Mesenchymal stem cell (in vitro differentiated cells and primary cell): ENCODE measurements around the gene LTK.
A peak's percentile ranks its signal among the peaks of the same experiment; 100 is the strongest.

Source experiments
- DNase-seq: peaks from one replicate; pipeline ENCODE4 v3.0.0-alpha.2; 2013
- H2AFZ ChIP-seq: one replicate; pipeline ENCODE4 v1.6.1; 2013; ENCODE audit warnings: low read depth, mild to moderate bottlenecking, control low read depth, inconsistent platforms, low read length, moderate library complexity
- H2AK5ac ChIP-seq: 2 replicates; pipeline ENCODE4 v1.6.1; 2013; ENCODE audit warnings: low read length, moderate library complexity, mild to moderate bottlenecking, inconsistent platforms; ENCODE audit not compliant: severe bottlenecking
- H2BK120ac ChIP-seq: one replicate; pipeline ENCODE4 v1.6.1; 2013; ENCODE audit warnings: low read depth, mild to moderate bottlenecking, inconsistent platforms, low read length, moderate library complexity
- H2BK12ac ChIP-seq, 2 experiments: one replicate each; pipeline ENCODE4 v1.6.1; 2013; ENCODE audit warnings: inconsistent platforms in 2 of 2, low read length in 2 of 2, mild to moderate bottlenecking in 2 of 2, moderate library complexity in 2 of 2, control low read depth in 1 of 2
- H2BK15ac ChIP-seq: one replicate; pipeline ENCODE4 v1.6.1; 2013; ENCODE audit warnings: mild to moderate bottlenecking, low read depth, inconsistent platforms; ENCODE audit not compliant: poor library complexity, severe bottlenecking
- H2BK5ac ChIP-seq: 2 replicates; pipeline ENCODE4 v1.6.1; 2013; ENCODE audit warnings: low read depth, mild to moderate bottlenecking, low read length, control low read depth, inconsistent platforms; ENCODE audit not compliant: poor library complexity, severe bottlenecking
- H3K14ac ChIP-seq, 2 experiments: one replicate each; pipeline ENCODE4 v1.6.1; 2013; ENCODE audit warnings: inconsistent platforms in 2 of 2, low read length in 2 of 2, control low read depth in 1 of 2, mild to moderate bottlenecking in 1 of 2, moderate library complexity in 1 of 2
- H3K18ac ChIP-seq, 2 experiments: one replicate each; pipeline ENCODE4 v1.6.1; 2013; ENCODE audit warnings: inconsistent platforms in 2 of 2, low read length in 2 of 2, control low read depth in 1 of 2, low read depth in 1 of 2, mild to moderate bottlenecking in 1 of 2
- H3K23ac ChIP-seq, 2 experiments: one replicate each; pipeline ENCODE4 v1.6.1; 2013; ENCODE audit warnings: inconsistent platforms in 2 of 2, low read length in 2 of 2, mild to moderate bottlenecking in 2 of 2, moderate library complexity in 2 of 2, control low read depth in 1 of 2
- H3K27ac ChIP-seq: 2 replicates; pipeline ENCODE4 v1.5.1; 2013; ENCODE audit warnings: mild to moderate bottlenecking, moderate library complexity, low read length, control low read depth, inconsistent platforms; ENCODE audit not compliant: poor library complexity, severe bottlenecking
- H3K27me3 ChIP-seq, 2 experiments: 2 replicates each; pipeline versions ENCODE4 v1.6.1 to v1.7.0; 2013; ENCODE audit warnings: low read length in 2 of 2, mild to moderate bottlenecking in 2 of 2, moderate library complexity in 2 of 2, control low read depth in 1 of 2, inconsistent platforms in 1 of 2; ENCODE audit not compliant: control insufficient read depth in 1 of 2, insufficient read depth in 1 of 2
- H3K36me3 ChIP-seq, 2 experiments: 2 replicates each; pipeline versions ENCODE4 v1.6.1 to v1.7.0; 2013; ENCODE audit warnings: low read length in 2 of 2, control low read depth in 1 of 2, inconsistent platforms in 1 of 2, low read depth in 1 of 2, mild to moderate bottlenecking in 1 of 2; ENCODE audit not compliant: insufficient read depth in 2 of 2, control insufficient read depth in 1 of 2
- H3K4ac ChIP-seq, 2 experiments: one replicate each; pipeline ENCODE4 v1.6.1; 2013; ENCODE audit warnings: inconsistent platforms in 2 of 2, low read length in 2 of 2, mild to moderate bottlenecking in 2 of 2, moderate library complexity in 2 of 2, control low read depth in 1 of 2, low read depth in 1 of 2
- H3K4me1 ChIP-seq: 2 replicates; pipeline ENCODE4 v1.6.1; 2013; ENCODE audit warnings: low read depth, low read length, control low read depth; ENCODE audit not compliant: control insufficient read depth, insufficient read depth
- H3K4me2 ChIP-seq: 2 replicates; pipeline ENCODE4 v1.6.1; 2013; ENCODE audit warnings: low read length, mild to moderate bottlenecking, inconsistent platforms; ENCODE audit not compliant: poor library complexity, severe bottlenecking
- H3K4me3 ChIP-seq, 2 experiments: 2 replicates each; pipeline versions ENCODE4 v1.5.1 to v1.7.0; 2013; ENCODE audit warnings: low read length in 2 of 2, mild to moderate bottlenecking in 2 of 2, control low read depth in 1 of 2, low read depth in 1 of 2; ENCODE audit not compliant: insufficient read depth in 1 of 2
- H3K79me1 ChIP-seq: replicated peaks from 2 replicates; pipeline ENCODE4 v1.6.1; 2013; ENCODE audit warnings: mild to moderate bottlenecking, control low read depth, low read length, inconsistent platforms; ENCODE audit not compliant: poor library complexity, severe bottlenecking
- H3K9ac ChIP-seq: 2 replicates; pipeline ENCODE4 v1.7.0; 2013; ENCODE audit warnings: mild to moderate bottlenecking, low read length, moderate library complexity
- H3K9me3 ChIP-seq: 2 replicates; pipeline ENCODE4 v1.7.0; 2013; ENCODE audit warnings: mild to moderate bottlenecking, low read length; ENCODE audit not compliant: control insufficient read depth
- H4K8ac ChIP-seq: one replicate; pipeline ENCODE4 v1.6.1; 2013; ENCODE audit warnings: inconsistent platforms, mild to moderate bottlenecking, low read length, moderate library complexity
- H4K91ac ChIP-seq: one replicate; pipeline ENCODE4 v1.6.1; 2013; ENCODE audit warnings: mild to moderate bottlenecking, low read length, inconsistent platforms
- WGBS: methylation state at CpG from one replicate; pipeline ENCODE4 v1.1.7; 2013; ENCODE audit warnings: mixed read lengths; 5-methylcytosine and 5-hydroxymethylcytosine counted together

LTK gene

DNA sequence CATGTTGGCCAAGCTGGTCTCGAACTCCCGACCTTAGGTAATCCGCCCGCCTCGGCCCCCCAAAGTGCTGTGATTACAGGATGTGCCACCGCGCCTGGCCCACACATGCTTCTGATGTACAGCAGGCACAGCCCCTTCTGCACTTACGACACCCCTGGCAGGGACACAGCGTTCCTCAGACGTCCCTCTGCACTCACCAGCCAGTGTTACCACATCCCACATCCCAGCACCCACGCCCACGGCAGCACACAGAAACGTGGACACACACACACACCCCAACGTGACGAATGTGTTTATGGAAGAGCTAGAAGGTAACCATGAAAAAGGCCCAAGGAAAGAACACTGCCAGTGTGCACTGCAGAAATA, 31.0 kb upstream of the LTK start:
- peaks cover 12% of the 10 kb centered on the region for H3K79me1 ChIP-seq
- no peak overlapping the region for H2BK5ac ChIP-seq
- no peak overlapping the region for H3K14ac ChIP-seq
- no peak overlapping the region for H2BK15ac ChIP-seq
- peak overlapping the region; percentile 4 for H4K8ac ChIP-seq
- H3K27me3 ChIP-seq: no peaks in the 10 kb centered on the region
- no peak overlapping the region for H3K27ac ChIP-seq
- H3K36me3 ChIP-seq: peaks cover 0 to 2% of the 10 kb centered on the region in 2 experiments
- H4K91ac ChIP-seq: no peak overlapping the region
- H3K23ac ChIP-seq: no peak overlapping the region
- H3K4me1 ChIP-seq: peaks cover 2% of the 10 kb centered on the region
- H3K4me3 ChIP-seq: peak overlapping the region in 1 of 2 experiments; percentile 94
- H3K4ac ChIP-seq: peak overlapping the region in 1 of 2 experiments; percentile 16
- H2AFZ ChIP-seq: no peak overlapping the region
- 91% methylated on average over 12 of the region's 15 CpGs for WGBS
- no peak overlapping the region for H2BK120ac ChIP-seq
- no peak overlapping the region for H2BK12ac ChIP-seq
- H3K9ac ChIP-seq: peak overlapping the region; percentile 96
- no peak overlapping the region for H3K4me2 ChIP-seq
- DNase-seq: no peak
- peak overlapping the region in 1 of 2 experiments; percentile 15 for H3K18ac ChIP-seq
- no peaks in the 10 kb centered on the region for H3K9me3 ChIP-seq
- H2AK5ac ChIP-seq: no peak overlapping the region

DNA sequence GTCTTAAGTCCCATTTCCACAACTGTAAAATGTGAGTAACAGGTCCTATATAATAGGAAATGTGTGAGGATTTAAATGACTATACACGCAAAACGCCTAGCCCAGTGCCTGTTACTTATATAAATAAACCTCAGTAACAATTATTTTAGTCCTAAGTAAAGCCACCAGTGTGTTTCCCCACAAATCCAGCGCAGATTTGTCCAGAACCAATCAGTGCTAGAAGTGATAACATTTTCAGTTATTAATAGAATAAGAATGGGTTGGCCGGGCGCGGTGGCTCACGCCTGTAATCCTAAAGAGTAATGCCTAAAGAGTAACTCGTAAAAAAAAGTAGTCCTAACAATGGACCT, 29.9 kb upstream of the LTK start:
- WGBS: 3% methylated on average over 5 of the region's 8 CpGs

DNA sequence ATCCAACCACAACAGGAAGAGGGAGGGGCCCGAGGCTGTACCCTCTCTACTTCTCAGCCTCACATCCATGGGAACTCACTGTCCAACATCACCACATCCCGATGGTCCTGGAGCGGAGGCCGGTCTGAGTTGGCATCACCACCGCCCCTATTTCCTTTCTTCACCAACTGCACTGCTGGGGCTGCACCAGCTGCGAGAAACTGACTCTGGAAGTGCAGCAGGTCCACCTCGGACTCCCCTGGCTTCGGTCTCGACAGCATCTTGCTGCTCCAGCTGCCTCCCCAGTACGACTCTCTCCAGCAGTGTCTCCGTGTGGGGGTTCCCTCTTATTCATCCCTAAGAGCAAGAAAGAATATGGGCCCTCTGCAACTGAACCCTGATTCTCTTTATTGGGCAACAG, 23.2 kb upstream of the LTK start:
- no peaks in the 10 kb centered on the region for H3K27me3 ChIP-seq
- H3K4me1 ChIP-seq: no peaks in the 10 kb centered on the region
- H2BK5ac ChIP-seq: no peak overlapping the region
- H3K9ac ChIP-seq: no peak overlapping the region
- H3K4me3 ChIP-seq: no peak overlapping the region
- no peak overlapping the region for H3K27ac ChIP-seq
- H3K18ac ChIP-seq: no peak overlapping the region
- no peak overlapping the region for H2AFZ ChIP-seq
- H3K79me1 ChIP-seq: peaks cover 8% of the 10 kb centered on the region
- WGBS: 94% methylated on average over 11 of the region's 11 CpGs
- H4K8ac ChIP-seq: no peak overlapping the region
- H3K36me3 ChIP-seq: peaks cover 34 to 51% of the 10 kb centered on the region in 2 experiments
- H4K91ac ChIP-seq: no peak overlapping the region
- H2BK120ac ChIP-seq: no peak overlapping the region
- no peak for DNase-seq
- no peak overlapping the region for H2AK5ac ChIP-seq
- no peak overlapping the region for H3K4ac ChIP-seq
- no peak overlapping the region for H3K23ac ChIP-seq
- H3K4me2 ChIP-seq: no peak overlapping the region
- no peak overlapping the region for H2BK12ac ChIP-seq
- H3K14ac ChIP-seq: no peak overlapping the region
- no peak overlapping the region for H2BK15ac ChIP-seq
- no peaks in the 10 kb centered on the region for H3K9me3 ChIP-seq

More for the DNA sequence above, 29.9 kb upstream of the LTK start:
- no peak overlapping the region for H3K14ac ChIP-seq
- peak overlapping the region; percentile 78 to 94 for H3K4me3 ChIP-seq
- H3K27me3 ChIP-seq: no peaks in the 10 kb centered on the region
- peaks cover 0 to 2% of the 10 kb centered on the region in 2 experiments for H3K36me3 ChIP-seq
- H3K4me1 ChIP-seq: peaks cover 2% of the 10 kb centered on the region
- no peaks in the 10 kb centered on the region for H3K9me3 ChIP-seq
- no peak for DNase-seq
- H3K79me1 ChIP-seq: peaks cover 12% of the 10 kb centered on the region
- H3K4me2 ChIP-seq: peak overlapping the region; percentile 48
- no peak overlapping the region for H2BK12ac ChIP-seq
- no peak overlapping the region for H4K8ac ChIP-seq
- H3K27ac ChIP-seq: no peak overlapping the region
- no peak overlapping the region for H2AK5ac ChIP-seq
- H2BK15ac ChIP-seq: no peak overlapping the region
- H4K91ac ChIP-seq: no peak overlapping the region
- peak overlapping the region; percentile 96 for H3K9ac ChIP-seq
- no peak overlapping the region for H3K23ac ChIP-seq
- peak overlapping the region in 1 of 2 experiments; percentile 54 for H3K4ac ChIP-seq
- H3K18ac ChIP-seq: peak overlapping the region; percentile 52 to 96
- no peak overlapping the region for H2BK5ac ChIP-seq
- H2AFZ ChIP-seq: no peak overlapping the region
- H2BK120ac ChIP-seq: no peak overlapping the region

DNA sequence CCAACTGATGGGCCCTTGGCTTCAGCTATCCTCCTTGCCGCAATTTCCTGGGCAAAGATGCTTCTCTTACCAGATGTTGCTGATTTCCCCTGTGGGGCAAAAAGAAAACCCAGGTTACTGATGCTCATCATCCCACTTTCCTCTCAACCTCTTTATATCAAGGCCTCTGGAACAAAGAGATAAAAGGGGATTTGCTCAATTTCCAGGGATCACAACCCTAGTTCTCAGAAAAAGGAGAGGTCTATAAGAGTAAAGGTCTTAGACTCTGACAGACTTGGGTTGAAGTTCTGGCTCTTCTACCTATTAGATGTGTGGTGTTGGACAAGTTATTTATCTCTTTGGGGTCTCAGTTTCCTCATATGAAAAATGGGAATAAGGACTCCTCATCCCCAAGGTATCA, 21.9 kb upstream of the LTK start:
- no peak overlapping the region for H2AFZ ChIP-seq
- H3K18ac ChIP-seq: no peak overlapping the region
- H2BK12ac ChIP-seq: no peak overlapping the region
- H2BK5ac ChIP-seq: no peak overlapping the region
- no peak overlapping the region for H2AK5ac ChIP-seq
- peaks cover 2% of the 10 kb centered on the region for H3K79me1 ChIP-seq
- H2BK15ac ChIP-seq: no peak overlapping the region
- DNase-seq: no peak
- no peak overlapping the region for H3K14ac ChIP-seq
- no peak overlapping the region for H3K4me3 ChIP-seq
- no peaks in the 10 kb centered on the region for H3K9me3 ChIP-seq
- no peaks in the 10 kb centered on the region for H3K4me1 ChIP-seq
- H3K9ac ChIP-seq: no peak overlapping the region
- no peak overlapping the region for H3K27ac ChIP-seq
- H4K8ac ChIP-seq: no peak overlapping the region
- H3K36me3 ChIP-seq: peaks cover 41 to 57% of the 10 kb centered on the region in 2 experiments
- H3K4ac ChIP-seq: no peak overlapping the region
- no peak overlapping the region for H3K23ac ChIP-seq
- H3K4me2 ChIP-seq: no peak overlapping the region
- no peaks in the 10 kb centered on the region for H3K27me3 ChIP-seq
- no peak overlapping the region for H4K91ac ChIP-seq
- no peak overlapping the region for H2BK120ac ChIP-seq
- WGBS: 93% methylated on average over 1 of the region's 1 CpG
